Sigmoid colon (tissue), 7 donors: ENCODE data around the gene UBN1. TPM values are rescaled to one million over a fixed set of nuclear protein-coding genes. Genes with fewer than 3 reads are reported as not detected.

Experiments
- DNase-seq: peaks from one replicate; pipeline ENCODE4 v3.0.0-alpha.2; 2019
- H3K27ac ChIP-seq, 4 donors: fragments of 200-600 bp; sonication (generic); one replicate each; pipeline ENCODE4 v1.5.1; 2016 to 2019; ENCODE audit warnings: mild to moderate bottlenecking in 1 of 4
- H3K27me3 ChIP-seq, 3 donors: fragments of 200-600 bp; sonication (generic); one replicate each; pipeline ENCODE4 v1.5.1; 2019; ENCODE audit warnings: mild to moderate bottlenecking in 1 of 3
- H3K36me3 ChIP-seq, 4 donors: fragments of 200-600 bp; sonication (generic); one replicate each; pipeline ENCODE4 v1.5.1; 2016 to 2019
- H3K4me1 ChIP-seq, 4 donors: fragments of 200-600 bp; sonication (generic); one replicate each; pipeline ENCODE4 v1.5.1; 2017 to 2019
- H3K4me3 ChIP-seq, 4 donors: fragments of 200-600 bp; sonication (generic); one replicate each; pipeline ENCODE4 v1.5.1; 2017 to 2019; ENCODE audit warnings: mild to moderate bottlenecking in 2 of 4, moderate library complexity in 1 of 4
- H3K9me3 ChIP-seq, 4 donors: fragments of 200-600 bp in 3 of 4; sonication (generic) in 3 of 4; one replicate each; pipeline versions ENCODE4 v1.5.1 to v1.6.1; 2013 to 2019
- CTCF ChIP-seq, 4 experiments: fragments of 450-650 bp in 3 of 4; fragments of 200-600 bp in 1 of 4; IDR thresholded peaks; one replicate each; pipeline ENCODE4 v1.5.1; 2016 to 2019; ENCODE audit warnings: antibody characterized with exemption in 4 of 4, mild to moderate bottlenecking in 3 of 4, moderate library complexity in 2 of 4
- EP300 ChIP-seq, 4 donors: sonication (generic); formaldehyde crosslinking; IDR thresholded peaks; one replicate each; pipeline ENCODE4 v1.6.1; 2017; ENCODE audit warnings: antibody characterized with exemption in 4 of 4
- POLR2A ChIP-seq, 2 donors: fragments of 450-650 bp; IDR thresholded peaks; one replicate each; pipeline ENCODE4 v1.6.1; 2016; ENCODE audit warnings: antibody characterized with exemption in 2 of 2, mild to moderate bottlenecking in 2 of 2, moderate library complexity in 2 of 2
- POLR2AphosphoS5 ChIP-seq, 4 donors: sonication (generic); formaldehyde crosslinking; IDR thresholded peaks; one replicate each; pipeline ENCODE4 v1.6.1; 2017; ENCODE audit warnings: antibody characterized with exemption in 4 of 4
- WGBS, 2 donors: extraction: QIAGEN DNeasy Blood & Tissue Kit; methylation state at CpG; one replicate each; pipeline ENCODE4 v1.1.7; 2013; 5-methylcytosine and 5-hydroxymethylcytosine counted together
- intact Hi-C: fragments of 100-400 bp; cut with DNase I; formaldehyde crosslinking; loops from one replicate; pipeline ENCODE4 v1.15.1; 2023
- polyA plus RNA-seq, 3 donors: library from polyadenylated mRNA; stranded (reverse); fragments of 200-250 nt; gene quantifications; one replicate each; pipeline ENCODE4 v1.2.3, GENCODE V29; 2013
- total RNA-seq, 4 donors: library from RNA; depleted of rRNA; stranded (reverse); fragments of >200 nt; gene quantifications; one replicate each; pipeline ENCODE4 v1.1.0, GENCODE V29; 2016
- donor health status: healthy with polysubstance abuse.
- donor health status: Bipolar disorder and iron deficiency.
- donor health status: healthy.

The UBN1 gene
- total and polyA plus RNA-seq, 7 donors = 8.4 to 27.7 (median 17.8) TPM

DNA sequence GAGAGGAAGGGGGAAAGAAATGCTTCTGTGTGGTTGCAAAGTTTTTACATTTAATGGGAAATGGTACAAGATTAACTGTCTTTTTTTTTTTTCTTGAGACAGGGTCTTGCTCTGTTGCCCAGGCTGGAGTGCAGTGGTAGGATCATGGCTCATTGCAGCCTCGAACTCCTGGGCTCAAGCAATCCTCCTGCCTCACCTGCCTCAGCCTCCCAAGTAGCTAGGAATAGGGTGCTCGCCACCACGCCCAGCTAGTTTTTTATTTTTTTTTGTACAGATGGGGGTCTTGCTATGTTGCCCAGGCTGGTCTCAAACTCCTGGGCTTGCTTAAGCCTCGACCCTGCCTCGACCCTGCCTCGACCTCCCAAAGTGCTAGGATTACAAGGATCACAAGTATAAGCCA lies 41.0 kb upstream of the UBN1 start:
- H3K27me3 ChIP-seq = no peaks in the 10 kb centered on the region
- no peak overlapping the region for H3K4me3 ChIP-seq
- DNase-seq = no peak
- TF ChIP-seq POLR2AphosphoS5 (IDR thresholded peaks at IDR 0.05) = no peak
- no peak for TF ChIP-seq EP300 (IDR thresholded peaks at IDR 0.05)
- TF ChIP-seq CTCF (IDR thresholded peaks at IDR 0.05) = no peak
- no peak for TF ChIP-seq POLR2A (IDR thresholded peaks at IDR 0.05)
- peaks cover 0 to 30% (median 28%) of the 10 kb centered on the region in 4 donors for H3K4me1 ChIP-seq
- intact Hi-C loops = no loop called here
- H3K9me3 ChIP-seq = no peaks in the 10 kb centered on the region
- WGBS, 2 donors = 94 to 97% methylated on average over 6 of the region's 6 CpGs
- no peak overlapping the region for H3K27ac ChIP-seq
- H3K36me3 ChIP-seq = peaks cover 4 to 54% (median 26%) of the 10 kb centered on the region in 4 donors

GRCh38 chr16:4811242-4811641 lies 36.0 kb upstream of the UBN1 start:
- Histone ChIP-seq H3K4me3 (no peak overlapping the region), H3K36me3 (peaks cover 12 to 95% (median 49%) of the 10 kb centered on the region in 4 donors), H3K4me1 (peaks cover 0 to 21% (median 21%) of the 10 kb centered on the region in 4 donors), H3K27me3 (no peaks in the 10 kb centered on the region), H3K9me3 (no peaks in the 10 kb centered on the region), H3K27ac (no peak overlapping the region)
- WGBS, 2 donors = 96 to 97% methylated on average over 3 of the region's 3 CpGs
- intact Hi-C loops = no loop called here
- TF ChIP-seq POLR2A (IDR thresholded peaks at IDR 0.05) (no peak), POLR2AphosphoS5 (IDR thresholded peaks at IDR 0.05) (no peak), EP300 (IDR thresholded peaks at IDR 0.05) (no peak), CTCF (IDR thresholded peaks at IDR 0.05) (no peak)
- no peak for DNase-seq

GRCh38 chr16:4811773-4812172 lies 35.5 kb upstream of the UBN1 start:
- WGBS, 2 donors = 93 to 94% methylated on average over 9 of the region's 9 CpGs
- Histone ChIP-seq H3K36me3 (peaks cover 12 to 97% (median 47%) of the 10 kb centered on the region in 4 donors), H3K4me1 (peaks cover 0 to 21% (median 21%) of the 10 kb centered on the region in 4 donors), H3K9me3 (no peaks in the 10 kb centered on the region), H3K4me3 (no peak overlapping the region), H3K27ac (no peak overlapping the region), H3K27me3 (no peaks in the 10 kb centered on the region)
- TF ChIP-seq POLR2A (IDR thresholded peaks at IDR 0.05) (no peak), EP300 (IDR thresholded peaks at IDR 0.05) (no peak), CTCF (IDR thresholded peaks at IDR 0.05) (no peak), POLR2AphosphoS5 (IDR thresholded peaks at IDR 0.05) (no peak)
- intact Hi-C loops = no loop called here
- no peak for DNase-seq

- intact Hi-C loops = no loop called here
- peaks cover 13 to 99% (median 42%) of the 10 kb centered on the region in 4 donors for H3K36me3 ChIP-seq
- no peak overlapping the region for H3K4me3 ChIP-seq
- H3K4me1 ChIP-seq = peaks cover 0 to 21% (median 21%) of the 10 kb centered on the region in 4 donors
- H3K27ac ChIP-seq = peak overlapping the region; percentile 45 to 84 (median 76)
- H3K27me3 ChIP-seq = no peaks in the 10 kb centered on the region
- no peak for TF ChIP-seq POLR2A (IDR thresholded peaks at IDR 0.05)
- TF ChIP-seq CTCF (IDR thresholded peaks at IDR 0.05) = no peak
- TF ChIP-seq POLR2AphosphoS5 (IDR thresholded peaks at IDR 0.05) = no peak
- no peak for TF ChIP-seq EP300 (IDR thresholded peaks at IDR 0.05)
- H3K9me3 ChIP-seq = no peaks in the 10 kb centered on the region
- 94 to 95% methylated on average over 16 of the region's 16 CpGs for WGBS, 2 donors
- no peak for DNase-seq
Measured at GRCh38 chr16:4813251-4814003, 33.9 kb upstream of the UBN1 start.
